ENCODE data around the gene R3HCC1L. TPM values are rescaled to one million over a fixed set of nuclear protein-coding genes. Genes with fewer than 3 reads are reported as not detected.

The R3HCC1L gene
- total and polyA plus RNA-seq, 10 of the 15 experiments (the other 5 are each of a cell fraction or from before 2014, with no cell fraction given), result 11.3 to 20.3 (median 15.3) TPM

- TF ChIP-seq E4F1 (IDR thresholded peaks at IDR 0.05; ENCODE audit: borderline replicate concordance, partially characterized antibody) (peak; percentile 29), TCF7 (IDR thresholded peaks at IDR 0.05; ENCODE audit: borderline replicate concordance) (no peak), RUNX3 (IDR thresholded peaks at IDR 0.05; ENCODE audit: low read length) (peak; percentile 53), PML (IDR thresholded peaks at IDR 0.05; ENCODE audit: low read length) (peak; percentile 84), MXI1 (IDR thresholded peaks at IDR 0.05; ENCODE audit: low read depth, low read length) (peak; percentile 73), NBN (IDR thresholded peaks at IDR 0.05) (peak; percentile 73), TBL1XR1 (IDR thresholded peaks at IDR 0.05; ENCODE audit: low read depth, low read length) (no peak), NR2F1 (conservative IDR thresholded peaks at IDR 0.05) (peak; percentile 89), SIX5 (IDR thresholded peaks at IDR 0.05; ENCODE audit: low read depth, low read length, severe bottlenecking) (peak; percentile 89), PAX8 (IDR thresholded peaks at IDR 0.05) (no peak), ELK1 (IDR thresholded peaks at IDR 0.05; ENCODE audit: low read depth, low read length) (peak; percentile 71), KDM1A (IDR thresholded peaks at IDR 0.05; ENCODE audit: borderline replicate concordance) (no peak), POU2F2 (IDR thresholded peaks at IDR 0.05; ENCODE audit: borderline replicate concordance, low read depth, low read length) (peak; percentile 69; the same call in 1 of the 3 replicates), NRF1 (conservative IDR thresholded peaks at IDR 0.05; ENCODE audit: low read depth, low read length) (0 out of 2 replicates have a peak, but pooled peaks have one; percentile 2), SRF (IDR thresholded peaks at IDR 0.05; ENCODE audit: low read depth in 2 of 2, low read length in 2 of 2) (no peak), ATF7 (IDR thresholded peaks at IDR 0.05; ENCODE audit: low read depth) (peak; percentile 66), RAD51 (IDR thresholded peaks at IDR 0.05) (0 out of 2 replicates have a peak, but pooled peaks have one; percentile 41), SPI1 (IDR thresholded peaks at IDR 0.05; ENCODE audit: borderline replicate concordance, insufficient read depth, low read depth, low read length) (peak; percentile 28; the same call in 1 of the 2 replicates), EED (IDR thresholded peaks at IDR 0.05; ENCODE audit: low read depth) (peak; percentile 28; the same call in 1 of the 2 replicates), ZNF207 (IDR thresholded peaks at IDR 0.05; ENCODE audit: borderline replicate concordance) (peak; percentile 50; the same call in 1 of the 2 replicates), PBX3 (IDR thresholded peaks at IDR 0.05; ENCODE audit: insufficient replicate concordance, low read depth, low read length) (no peak), SP1 (IDR thresholded peaks at IDR 0.05; ENCODE audit: low read depth, low read length) (peak; percentile 71), CBFB (IDR thresholded peaks at IDR 0.05; ENCODE audit: low read depth) (0 out of 2 replicates have a peak, but pooled peaks have one; percentile 45), POLR2AphosphoS5 (IDR thresholded peaks at IDR 0.05; ENCODE audit: low read length) (peak; percentile 96), TAF1 (IDR thresholded peaks at IDR 0.05; ENCODE audit: borderline replicate concordance, low read depth, low read length) (peak; percentile 84; the same call in 1 of the 2 replicates), LARP7 (IDR thresholded peaks at IDR 0.05) (peak; percentile 29; the same call in 1 of the 2 replicates), BHLHE40 (IDR thresholded peaks at IDR 0.05; ENCODE audit: borderline replicate concordance in 1 of 2, low read depth in 2 of 2, low read length in 1 of 2) (peak; percentile 22 to 58; a peak in 1 of 4 replicates)
These were observed at the start of gene R3HCC1L (continued) for GRCh38 chr10:98134431-98135221.
